ENCODE measurements around the gene CYTH3. TPM values are rescaled to one million over a fixed set of nuclear protein-coding genes. Genes with fewer than 3 reads are reported as not detected.

Gene CYTH3
- total and polyA plus RNA-seq, 2 donors (not counting 3 experiments of a cell fraction or from before 2014, with no cell fraction given), result 8.6 to 11.2 TPM

- ChIA-PET POLR2A (no interaction called here), CTCF (no interaction called here)
- no peak for FAIRE-seq
- TF ChIP-seq FOS (IDR thresholded peaks at IDR 0.05; ENCODE audit: borderline replicate concordance, insufficient read depth, low read length), result no peak
- no peaks in the 10 kb centered on the region for H3K9me1 ChIP-seq (replicated peaks; ENCODE audit: control insufficient read depth, extremely low read depth, insufficient read depth, low read length)
- H3K4me2 ChIP-seq (ENCODE audit: insufficient read depth, low read length), result no peak overlapping the region
- no peak overlapping the region for H3K9ac ChIP-seq (replicated peaks; ENCODE audit: extremely low read depth, insufficient read depth, low read length)
- H2AFZ ChIP-seq (ENCODE audit: low read depth, low read length), result no peak overlapping the region
- no peaks in the 10 kb centered on the region for H3K4me1 ChIP-seq (ENCODE audit: control insufficient read depth, extremely low read depth, insufficient read depth, low read length)
- intact Hi-C loops (cut with micrococcal nuclease) (no loop called here), dilution Hi-C loops (cut with MboI; ENCODE audit: extremely low pct_ligation_motif_present, low sequenced_read_pairs) (no loop called here)
- peaks cover 0 to 4% of the 10 kb centered on the region in 2 experiments for H3K36me3 ChIP-seq (ENCODE audit: control insufficient read depth in 2 of 2, extremely low read depth in 1 of 2, insufficient read depth in 2 of 2, low read length in 2 of 2)
- H3K79me2 ChIP-seq (ENCODE audit: control insufficient read depth, insufficient read depth, low read length), result no peaks in the 10 kb centered on the region
- H4K20me1 ChIP-seq (replicated peaks; ENCODE audit: control insufficient read depth, extremely low read depth, insufficient read depth, low read length), result no peaks in the 10 kb centered on the region
- no peaks in the 10 kb centered on the region for H3K27me3 ChIP-seq (ENCODE audit: control insufficient read depth in 2 of 2, insufficient read depth in 2 of 2, low read length in 2 of 2)
- H3K27ac ChIP-seq (ENCODE audit: insufficient read depth, low read depth, low read length), result no peak overlapping the region
- BruUV-seq (replicated peaks), result no TSS peak
- DNase-seq (ENCODE audit: low read depth, low spot score), result no peak
- H3K9me3 ChIP-seq (replicated peaks; ENCODE audit: control insufficient read depth, insufficient read depth, low read length), result no peaks in the 10 kb centered on the region
- H3K4me3 ChIP-seq (replicated peaks in 1 of 3; ENCODE audit: insufficient read depth in 1 of 3, low read depth in 1 of 3, low read length in 3 of 3), result no peak overlapping the region
Measured at GRCh38 chr7:6165521-6166320, 106.7 kb downstream of the CYTH3 start.

GRCh38 chr7:6165075-6165474, 107.3 kb downstream of the CYTH3 start:
- no TSS peak for BruUV-seq (replicated peaks)
- Histone ChIP-seq H3K79me2 (ENCODE audit: control insufficient read depth, insufficient read depth, low read length) (no peaks in the 10 kb centered on the region), H3K27ac (ENCODE audit: insufficient read depth, low read depth, low read length) (no peak overlapping the region), H3K36me3 (ENCODE audit: control insufficient read depth in 2 of 2, extremely low read depth in 1 of 2, insufficient read depth in 2 of 2, low read length in 2 of 2) (peaks cover 0 to 4% of the 10 kb centered on the region in 2 experiments), H3K4me3 (replicated peaks in 1 of 3; ENCODE audit: insufficient read depth in 1 of 3, low read depth in 1 of 3, low read length in 3 of 3) (no peak overlapping the region), H2AFZ (ENCODE audit: low read depth, low read length) (no peak overlapping the region), H3K9me1 (replicated peaks; ENCODE audit: control insufficient read depth, extremely low read depth, insufficient read depth, low read length) (no peaks in the 10 kb centered on the region), H3K4me2 (ENCODE audit: insufficient read depth, low read length) (no peak overlapping the region), H3K27me3 (ENCODE audit: control insufficient read depth in 2 of 2, insufficient read depth in 2 of 2, low read length in 2 of 2) (no peaks in the 10 kb centered on the region), H4K20me1 (replicated peaks; ENCODE audit: control insufficient read depth, extremely low read depth, insufficient read depth, low read length) (no peaks in the 10 kb centered on the region), H3K4me1 (ENCODE audit: control insufficient read depth, extremely low read depth, insufficient read depth, low read length) (no peaks in the 10 kb centered on the region), H3K9me3 (replicated peaks; ENCODE audit: control insufficient read depth, insufficient read depth, low read length) (no peaks in the 10 kb centered on the region), H3K9ac (replicated peaks; ENCODE audit: extremely low read depth, insufficient read depth, low read length) (no peak overlapping the region)
- dilution Hi-C loops (cut with MboI; ENCODE audit: extremely low pct_ligation_motif_present, low sequenced_read_pairs) (no loop called here), intact Hi-C loops (cut with micrococcal nuclease) (no loop called here)
- ChIA-PET CTCF (no interaction called here), POLR2A (no interaction called here)
- no peak for FAIRE-seq
- no peak for DNase-seq (ENCODE audit: low read depth, low spot score)
- TF ChIP-seq FOS (IDR thresholded peaks at IDR 0.05; ENCODE audit: borderline replicate concordance, insufficient read depth, low read length) (no peak), POLR2A (IDR thresholded peaks at IDR 0.05; ENCODE audit: low read depth, low read length) (no peak), EZH2 (IDR thresholded peaks at IDR 0.05; ENCODE audit: borderline replicate concordance, low read depth, low read length, severe bottlenecking) (no peak), MYC (IDR thresholded peaks at IDR 0.05; ENCODE audit: low read depth, low read length) (no peak), POLR2AphosphoS5 (IDR thresholded peaks at IDR 0.05; ENCODE audit: insufficient read depth, low read depth, low read length) (no peak), MAX (IDR thresholded peaks at IDR 0.05; ENCODE audit: insufficient read depth, insufficient read length) (no peak), GATA2 (IDR thresholded peaks at IDR 0.05; ENCODE audit: insufficient read depth, insufficient read length, low read depth, low read length) (no peak), CTCF (IDR thresholded peaks at IDR 0.05; ENCODE audit: extremely low read depth in 1 of 2, insufficient read depth in 1 of 2, low read depth in 1 of 2, low read length in 2 of 2) (no peak), JUN (IDR thresholded peaks at IDR 0.05; ENCODE audit: borderline replicate concordance, insufficient read depth, insufficient read length, low read depth) (no peak)

Data from endothelial cell of umbilical vein (primary cell).